SHP77 (cell line): ENCODE results near the gene UCP3.

Source experiments
- DNase-seq, 2 experiments: peaks; one replicate each; lab custom pipeline; 2025; lab: John Stamatoyannopoulos, UW

The UCP3 gene

GRCh38 chr11:73977856-73978519 is 30.9 kb downstream of the UCP3 start:
- DNase-seq, result no peak

DNA sequence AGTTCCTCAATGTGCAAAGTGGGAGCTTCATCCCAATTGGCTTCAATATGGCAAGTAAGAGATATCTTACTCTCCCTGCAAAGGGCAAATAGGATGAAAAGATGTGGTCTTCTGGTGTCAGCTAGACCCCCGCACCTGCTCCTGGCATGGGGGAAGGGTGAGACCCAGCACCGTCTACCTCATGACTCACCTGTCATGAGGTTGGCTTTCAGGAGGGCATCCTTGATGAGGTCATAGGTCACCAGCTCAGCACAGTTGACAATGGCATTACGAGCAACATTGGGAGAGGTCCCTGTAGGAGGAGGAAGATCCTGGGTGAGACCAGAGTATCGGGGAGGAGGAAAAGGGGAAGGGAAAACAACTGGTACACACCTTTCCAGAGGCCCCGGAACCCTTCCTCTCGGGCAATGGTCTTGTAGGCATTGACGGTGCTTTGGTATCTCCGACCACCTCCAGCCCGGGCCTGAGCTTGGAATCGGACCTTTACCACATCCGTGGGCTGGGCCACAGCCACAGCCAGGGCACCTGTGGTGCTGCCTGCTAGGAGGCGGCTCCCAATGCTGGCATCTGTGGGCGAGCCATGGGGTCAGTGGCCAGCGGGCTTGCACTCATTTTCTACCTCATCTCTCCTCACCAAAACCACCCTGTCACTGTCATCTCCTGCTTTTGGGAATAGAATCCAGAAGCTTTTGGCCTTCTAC is 32.3 kb downstream of the UCP3 start:
- no peak for DNase-seq

GRCh38 chr11:73975479-73975757 is 33.5 kb downstream of the UCP3 start:
- DNase-seq, result no peak

GRCh38 chr11:73974604-73975478 is 34.0 kb downstream of the UCP3 start:
- DNase-seq, result no peak

DNA sequence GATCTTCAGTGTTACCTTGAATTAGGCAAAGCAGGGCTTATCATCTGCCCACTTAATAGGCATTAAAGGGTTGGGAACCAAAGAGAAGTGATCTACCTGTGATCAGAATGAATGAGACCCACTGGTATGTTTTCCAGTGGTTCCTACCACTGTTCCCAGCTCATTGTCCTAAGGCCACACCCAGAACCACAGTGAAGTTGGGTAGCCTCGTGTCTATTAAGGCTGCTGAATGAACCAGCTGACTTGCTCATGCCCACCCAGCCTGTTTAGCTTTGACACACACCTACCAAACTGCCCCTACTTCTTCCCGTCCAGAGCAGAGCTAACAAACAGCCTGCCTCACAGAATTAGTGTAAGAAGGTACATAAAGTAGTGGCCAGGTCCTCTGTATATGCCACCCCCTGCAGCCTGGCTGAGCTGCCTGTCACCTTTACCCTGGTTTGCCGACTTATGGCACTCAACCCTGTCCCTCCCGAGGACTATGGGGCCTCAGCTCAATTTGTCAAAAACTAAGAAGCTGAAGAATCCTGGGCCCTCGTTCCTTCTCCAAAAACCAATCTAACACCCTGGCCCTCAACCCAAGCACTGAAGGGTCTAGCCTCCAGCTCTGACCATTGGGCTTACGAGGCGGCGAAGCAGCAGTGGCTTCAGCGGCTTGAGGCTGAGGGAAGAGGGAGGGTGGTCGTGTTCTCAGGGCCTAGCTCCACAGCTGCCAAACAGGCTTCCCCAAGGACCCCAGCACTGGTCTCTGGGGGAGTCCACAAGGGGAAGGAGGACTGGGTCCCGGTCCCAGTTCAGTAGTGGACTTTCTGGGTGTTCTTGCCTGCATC is 36.0 kb downstream of the UCP3 start:
- DNase-seq, result no peak

- no peak for DNase-seq
These were observed 36.7 kb downstream of the UCP3 start for GRCh38 chr11:73972187-73972586.

DNA sequence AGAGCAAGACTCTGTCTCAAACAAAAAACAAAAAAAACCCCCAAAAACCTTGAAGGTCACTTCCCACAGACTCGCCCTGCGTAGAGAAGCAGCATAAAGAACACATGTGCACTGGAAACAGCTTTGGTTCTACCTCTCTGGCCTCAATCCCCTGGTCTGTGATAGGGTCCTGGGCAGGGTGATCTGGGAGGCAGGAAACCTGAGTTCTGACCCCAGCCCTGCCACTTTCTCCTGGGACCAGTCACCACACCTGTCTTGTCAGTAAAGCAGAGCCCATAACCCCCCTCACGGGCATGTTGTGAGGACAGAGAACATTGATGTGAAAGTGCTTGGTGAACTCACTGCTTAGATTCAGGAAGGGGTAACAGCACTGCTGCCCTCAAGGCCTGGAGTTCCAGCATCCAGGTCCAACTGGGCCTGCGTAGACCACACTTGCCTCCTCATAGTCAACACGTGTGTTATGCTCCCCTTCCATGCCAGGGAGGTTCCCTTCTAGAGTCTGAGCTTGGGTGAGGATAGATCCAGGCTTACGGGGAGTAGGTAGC is 37.6 kb downstream of the UCP3 start:
- no peak for DNase-seq

DNA sequence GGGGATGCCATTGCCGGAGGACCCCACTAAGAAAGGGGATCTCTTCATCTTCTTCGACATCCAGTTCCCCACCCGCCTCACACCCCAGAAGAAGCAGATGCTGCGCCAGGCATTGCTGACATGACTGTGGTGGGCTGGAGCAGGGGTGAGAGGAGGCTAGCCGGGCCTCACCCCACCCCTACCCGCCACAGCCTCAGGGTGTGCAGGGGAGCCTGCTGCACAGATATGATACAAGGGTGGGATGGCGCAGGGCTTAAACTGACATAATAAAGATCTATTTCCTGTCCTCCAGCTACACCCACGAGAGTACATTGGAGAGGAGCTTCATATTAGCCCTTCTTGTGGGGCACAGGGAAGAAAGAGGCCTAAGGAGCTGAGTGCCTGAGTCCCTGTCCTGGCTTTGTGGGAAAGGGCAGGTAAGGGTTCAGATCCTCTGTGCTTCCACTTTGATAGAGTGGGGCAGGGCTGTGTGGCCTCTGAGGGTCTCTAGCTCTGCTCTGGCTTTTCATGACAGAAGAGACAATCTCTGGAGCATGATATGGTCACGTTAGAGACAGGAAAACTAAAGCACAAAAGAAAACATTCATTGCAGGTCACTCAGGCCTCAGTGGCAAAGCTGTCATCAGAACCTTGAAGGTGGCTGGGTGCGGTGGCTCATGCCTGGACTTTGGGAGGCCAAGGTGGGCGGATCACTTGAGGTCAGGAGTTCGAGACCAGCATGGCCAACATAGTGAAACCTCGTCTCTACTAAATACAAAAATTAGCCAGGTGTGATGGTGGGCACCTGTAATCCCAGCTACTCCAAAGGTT is 38.7 kb downstream of the UCP3 start:
- no peak for DNase-seq

GRCh38 chr11:73969091-73969490 is 39.8 kb downstream of the UCP3 start:
- no peak for DNase-seq

GRCh38 chr11:73968356-73968966 is 40.4 kb downstream of the UCP3 start:
- DNase-seq, result no peak

- no peak for DNase-seq
These were observed 43.1 kb downstream of the UCP3 start for GRCh38 chr11:73965764-73966121.

GRCh38 chr11:73965076-73965763 is 43.7 kb downstream of the UCP3 start:
- DNase-seq, result no peak

DNA sequence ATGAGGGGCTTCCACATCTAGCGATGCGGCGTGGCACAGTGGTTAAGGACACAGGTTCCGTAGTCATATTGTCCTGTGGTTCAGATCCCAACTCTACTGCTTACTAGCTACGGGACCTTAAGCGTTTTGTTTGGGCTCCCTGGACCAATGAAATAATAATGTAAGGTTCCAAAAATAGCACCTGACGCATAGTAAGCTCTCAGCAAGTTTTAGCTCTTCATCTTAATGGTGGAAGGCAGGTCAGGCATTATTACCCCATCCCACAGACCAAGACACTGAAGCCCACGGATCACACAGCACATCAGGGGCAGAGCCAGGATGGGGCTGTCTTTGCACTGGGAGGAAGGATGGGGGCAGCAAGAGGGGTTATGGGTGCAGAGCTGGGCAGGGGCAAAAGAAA is 45.0 kb downstream of the UCP3 start:
- no peak for DNase-seq

DNA sequence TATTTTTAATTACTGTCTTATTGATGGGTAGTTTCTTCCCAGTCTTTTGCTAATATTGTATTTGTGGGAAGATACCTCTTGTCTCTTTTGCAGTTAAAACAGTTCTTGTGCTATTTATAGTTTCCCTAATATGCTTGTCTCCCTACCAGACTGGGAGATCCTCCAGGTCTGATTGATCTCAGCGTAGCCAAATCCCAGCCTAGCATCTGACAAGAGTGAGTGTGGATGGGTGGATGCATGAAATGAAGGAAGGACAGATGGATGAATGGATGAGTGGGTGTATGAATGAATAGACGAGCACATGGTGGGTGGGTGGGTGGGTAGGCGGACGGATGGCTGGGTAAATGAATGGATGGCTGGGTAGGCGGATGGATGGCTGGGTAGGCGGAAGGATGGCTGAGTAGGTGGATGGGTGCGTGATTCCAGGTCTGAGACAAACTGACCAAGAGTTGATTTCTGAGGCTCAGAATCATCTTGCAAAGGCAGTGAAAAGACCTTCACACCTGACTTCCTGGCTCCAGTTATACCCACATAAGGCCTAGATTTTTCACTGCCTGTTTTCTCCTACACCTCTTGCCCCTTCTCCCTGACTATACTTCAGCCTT is 46.7 kb downstream of the UCP3 start:
- no peak for DNase-seq

- no peak for DNase-seq
These were observed 47.6 kb downstream of the UCP3 start for GRCh38 chr11:73961321-73961720.

DNA sequence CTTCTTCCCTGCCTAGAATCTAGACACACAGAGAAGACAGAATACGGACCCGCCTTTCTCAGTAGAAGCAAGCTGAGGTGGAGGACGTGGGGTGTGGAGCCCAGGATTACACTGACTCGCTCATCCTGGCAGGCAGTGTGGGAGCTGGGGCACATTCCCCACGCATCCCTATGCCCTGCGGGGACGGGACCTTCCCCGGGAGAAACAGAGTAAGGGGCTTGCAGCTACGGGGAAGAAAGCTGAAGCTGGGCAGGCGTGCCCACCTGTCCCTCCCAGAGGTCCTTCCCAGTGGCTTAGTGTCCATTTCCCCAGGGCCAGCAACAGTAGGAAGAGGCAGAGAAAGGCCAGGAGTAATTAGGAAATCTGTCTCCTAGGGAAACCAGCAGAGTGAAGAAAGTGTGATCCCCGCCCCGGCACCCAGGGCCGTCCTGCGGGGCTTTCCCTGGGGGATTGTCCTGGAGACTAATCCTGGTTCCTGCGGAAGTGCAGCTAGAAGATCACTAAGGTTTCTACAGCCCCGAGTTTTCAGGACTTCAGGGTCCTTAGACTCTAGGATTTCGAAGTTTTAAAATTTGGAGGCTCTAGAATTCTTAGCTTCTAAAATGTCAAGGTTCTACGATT is 50.3 kb downstream of the UCP3 start:
- DNase-seq, result no peak

- DNase-seq, result no peak
These were observed 51.1 kb downstream of the UCP3 start for GRCh38 chr11:73957654-73958361.

DNA sequence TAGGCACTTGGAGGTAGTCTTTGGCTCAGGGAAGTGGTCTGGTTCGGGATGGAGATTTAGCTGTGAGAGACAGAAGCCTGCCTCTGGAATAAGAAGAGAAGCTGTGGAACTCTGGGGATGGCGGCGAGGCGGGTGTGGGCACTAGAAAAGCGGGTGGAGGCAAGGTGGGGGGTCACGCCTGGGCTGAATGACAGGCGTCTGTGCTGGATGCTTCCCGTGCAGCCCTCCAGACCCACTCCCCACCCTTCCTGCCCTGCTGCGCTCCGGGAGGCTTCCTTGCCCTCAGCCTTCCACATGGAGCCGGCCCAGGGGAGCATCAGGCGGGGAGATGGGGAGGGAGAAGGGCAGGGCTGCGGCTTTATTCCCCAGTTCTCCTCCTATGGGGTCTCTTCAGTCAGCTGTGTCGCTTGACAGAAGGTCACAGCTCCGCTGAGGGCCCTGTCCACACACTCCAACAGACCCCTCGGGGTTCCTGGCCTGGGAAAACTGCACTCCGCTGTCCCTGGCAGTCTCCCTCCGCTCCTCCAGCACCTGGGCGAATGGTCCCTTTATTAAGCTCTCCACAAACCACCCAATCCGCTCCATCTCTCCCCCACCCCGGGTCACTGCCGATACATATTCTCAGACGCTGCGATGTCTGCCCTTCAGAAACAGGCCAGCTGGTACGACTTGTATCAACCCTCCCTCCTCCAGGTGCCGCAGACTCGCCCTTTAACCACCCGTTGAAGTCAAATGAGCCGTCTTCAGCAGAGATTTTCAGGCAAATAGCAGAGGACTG is 51.8 kb downstream of the UCP3 start:
- no peak for DNase-seq
